Body of pancreas (tissue), 4 donors: ENCODE data around the gene KYNU.

ENCODE experiments used
- POLR2A ChIP-seq, 3 donors: fragments of 450-650 bp; IDR thresholded peaks; one replicate each; pipeline ENCODE4 v1.6.1; 2016; ENCODE audit warnings: antibody characterized with exemption in 3 of 3, mild to moderate bottlenecking in 2 of 3
- TF ChIP-seq, protein P1 (sequence below), 7 experiments: fragments of 450-650 bp in 4 of 7; fragments of 200-600 bp in 3 of 7; sonication (generic) in 3 of 7; IDR thresholded peaks; one replicate each; pipeline ENCODE4 v1.5.1; 2016 to 2019; ENCODE audit warnings: antibody characterized with exemption in 7 of 7

DNA sequence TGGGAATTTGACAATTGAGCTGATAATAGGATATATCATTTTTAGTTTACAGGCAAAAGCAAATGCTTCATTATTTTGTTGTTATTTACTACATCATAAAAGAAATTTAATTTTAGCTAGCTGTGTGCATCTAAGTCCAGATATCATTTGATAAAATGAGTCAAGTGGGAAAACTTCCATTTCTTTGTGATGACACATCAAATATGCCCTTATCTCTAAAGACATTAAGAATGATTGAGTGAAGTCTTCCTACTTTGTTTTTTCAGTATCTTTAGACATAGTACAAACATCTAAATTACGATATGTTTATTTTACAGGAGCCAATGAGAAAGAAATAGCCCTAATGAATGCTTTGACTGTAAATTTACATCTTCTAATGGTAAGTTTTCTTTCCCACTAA, 77.0 kb downstream of the KYNU start:
- TF ChIP-seq, protein P1, sequence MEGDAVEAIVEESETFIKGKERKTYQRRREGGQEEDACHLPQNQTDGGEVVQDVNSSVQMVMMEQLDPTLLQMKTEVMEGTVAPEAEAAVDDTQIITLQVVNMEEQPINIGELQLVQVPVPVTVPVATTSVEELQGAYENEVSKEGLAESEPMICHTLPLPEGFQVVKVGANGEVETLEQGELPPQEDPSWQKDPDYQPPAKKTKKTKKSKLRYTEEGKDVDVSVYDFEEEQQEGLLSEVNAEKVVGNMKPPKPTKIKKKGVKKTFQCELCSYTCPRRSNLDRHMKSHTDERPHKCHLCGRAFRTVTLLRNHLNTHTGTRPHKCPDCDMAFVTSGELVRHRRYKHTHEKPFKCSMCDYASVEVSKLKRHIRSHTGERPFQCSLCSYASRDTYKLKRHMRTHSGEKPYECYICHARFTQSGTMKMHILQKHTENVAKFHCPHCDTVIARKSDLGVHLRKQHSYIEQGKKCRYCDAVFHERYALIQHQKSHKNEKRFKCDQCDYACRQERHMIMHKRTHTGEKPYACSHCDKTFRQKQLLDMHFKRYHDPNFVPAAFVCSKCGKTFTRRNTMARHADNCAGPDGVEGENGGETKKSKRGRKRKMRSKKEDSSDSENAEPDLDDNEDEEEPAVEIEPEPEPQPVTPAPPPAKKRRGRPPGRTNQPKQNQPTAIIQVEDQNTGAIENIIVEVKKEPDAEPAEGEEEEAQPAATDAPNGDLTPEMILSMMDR (IDR thresholded peaks at IDR 0.05), result no peak
- TF ChIP-seq POLR2A (IDR thresholded peaks at IDR 0.05), result no peak
